ENCODE results near the gene FAM47E. TPM values are rescaled to one million over a fixed set of nuclear protein-coding genes. Genes with fewer than 3 reads are reported as not detected.

The FAM47E gene
- total and polyA plus RNA-seq, 2 of the 8 experiments (the other 6 are each of a cell fraction or from before 2014, with no cell fraction given): 1.3 to 1.4 TPM

GRCh38 chr4:76215077-76215476, 36.4 kb upstream of the FAM47E start:
- H2BK20ac ChIP-seq (ENCODE audit: low read length): no peak overlapping the region
- no peak overlapping the region for H3K18ac ChIP-seq (ENCODE audit: extremely low read depth, low read length)
- H3K56ac ChIP-seq (replicated peaks; ENCODE audit: insufficient read length, low read depth, low read length): no peak overlapping the region
- H3K9me3 ChIP-seq (ENCODE audit: insufficient read depth in 2 of 2, low read depth in 1 of 2, low read length in 1 of 2): no peaks in the 10 kb centered on the region
- H4K91ac ChIP-seq (replicated peaks; ENCODE audit: insufficient read length, low read length): no peak overlapping the region
- H3K36me3 ChIP-seq (ENCODE audit: control insufficient read depth in 2 of 4, insufficient read depth in 4 of 4, low read length in 3 of 4): no peaks in the 10 kb centered on the region
- peak overlapping the region; percentile 80 to 96; a peak in 3 of 4 replicates for H3K4me2 ChIP-seq (ENCODE audit: insufficient read depth in 1 of 2, low read depth in 2 of 2, low read length in 2 of 2)
- H4K5ac ChIP-seq (ENCODE audit: insufficient read length, low read depth, low read length): no peak overlapping the region
- H4K8ac ChIP-seq (ENCODE audit: extremely low read depth, insufficient read depth, low read length): no peak overlapping the region
- POLR2A ChIA-PET (ENCODE audit: partially characterized antibody): interaction anchor here (0.8 to 1.4 kb wide), 5 partner anchors 21 to 163 kb away, joined by 3 to 4 read pairs (median 3); partner anchors contain the start of gene FAM47E
- H4K20me1 ChIP-seq (replicated peaks in 1 of 2; ENCODE audit: control insufficient read depth in 1 of 2, insufficient read depth in 2 of 2, low read length in 2 of 2): peaks cover 0 to 4% of the 10 kb centered on the region in 2 experiments
- FAIRE-seq (no peak), DNase-seq (ENCODE audit: low read depth in 1 of 2, low spot score in 2 of 2) (no peak)
- no peak overlapping the region for H2BK120ac ChIP-seq (replicated peaks; ENCODE audit: low read depth, low read length)
- peaks cover 0 to 10% of the 10 kb centered on the region in 2 experiments; a peak in 2 of 4 replicates for H3K79me2 ChIP-seq (ENCODE audit: control insufficient read depth in 1 of 2, insufficient read depth in 2 of 2, low read length in 2 of 2)
- H3K14ac ChIP-seq (ENCODE audit: insufficient read length): no peak overlapping the region
- CTCF ChIA-PET (ENCODE audit: partially characterized antibody): interaction anchor here (0.6 to 3.3 kb wide), 12 partner anchors 15 to 205 kb away, joined by 3 to 15 read pairs (median 4); partner anchors contain the start of gene STBD1
- H2AK5ac ChIP-seq (ENCODE audit: low read depth, low read length): 0 out of 2 replicates have a peak overlapping the region, but pooled peaks have one; percentile 43
- H2BK5ac ChIP-seq (ENCODE audit: low read depth, low read length): no peak overlapping the region
- H3K27me3 ChIP-seq (replicated peaks in 1 of 4; ENCODE audit: control insufficient read depth in 3 of 4, extremely low read depth in 1 of 4, insufficient read depth in 3 of 4, low read length in 3 of 4): peaks cover 0 to 2% (median 0%) of the 10 kb centered on the region in 4 experiments; a peak in 1 of 7 replicates
- H2BK12ac ChIP-seq (ENCODE audit: low read depth, low read length): no peak overlapping the region
- H3K4me1 ChIP-seq (replicated peaks in 1 of 4; ENCODE audit: control insufficient read depth in 3 of 4, insufficient read depth in 4 of 4, low read length in 3 of 4): peaks cover 4 to 22% (median 9%) of the 10 kb centered on the region in 4 experiments
- H3K23ac ChIP-seq (ENCODE audit: insufficient read length): no peak overlapping the region
- peak overlapping the region in 1 of 4 experiments; percentile 57; a peak in 1 of 7 replicates for H3K9ac ChIP-seq (replicated peaks in 1 of 4; ENCODE audit: extremely low read depth in 1 of 4, low read depth in 3 of 4, low read length in 3 of 4)
- H2AFZ ChIP-seq (ENCODE audit: low read length): no peak overlapping the region
- no peaks in the 10 kb centered on the region; the same call in 1 of the 2 replicates for H3K79me1 ChIP-seq (ENCODE audit: low read depth, low read length)
- no peak overlapping the region for H2BK15ac ChIP-seq (ENCODE audit: low read length)
- H3K23me2 ChIP-seq (ENCODE audit: low read depth, low read length): peaks cover 11% of the 10 kb centered on the region
- no peak overlapping the region; a peak in 1 of 8 replicates for H3K4me3 ChIP-seq (ENCODE audit: extremely low read depth in 1 of 4, insufficient read depth in 2 of 4, low read depth in 3 of 4, low read length in 4 of 4)
- 93% methylated on average over 3 of the region's 3 CpGs; no CpG with 5 or more reads in 1 of the 2 experiments for WGBS, 2 experiments (ENCODE audit: extremely low coverage in 1 of 2, insufficient coverage in 1 of 2, insufficient read length in 1 of 2, insufficient replicate concordance in 2 of 2, low coverage in 1 of 2, low lambda C conversion rate in 2 of 2, missing lambda C conversion rate in 1 of 2)
- TF ChIP-seq MAX (IDR thresholded peaks at IDR 0.05): no peak
- TF ChIP-seq CBX8 (IDR thresholded peaks at IDR 0.05; ENCODE audit: borderline replicate concordance, low read depth, low read length): no peak
- no peak for TF ChIP-seq SP1 (IDR thresholded peaks at IDR 0.05; ENCODE audit: low read depth, low read length)
- no peak for TF ChIP-seq SIRT6 (IDR thresholded peaks at IDR 0.05; ENCODE audit: low read length)
- TF ChIP-seq CTBP2 (IDR thresholded peaks at IDR 0.05; ENCODE audit: borderline replicate concordance, insufficient read depth, insufficient read length, low read length): no peak
- TF ChIP-seq HDAC2 (IDR thresholded peaks at IDR 0.05; ENCODE audit: borderline replicate concordance in 1 of 2, low read depth in 2 of 2, low read length in 2 of 2): no peak
- no peak for TF ChIP-seq JUND (IDR thresholded peaks at IDR 0.05; ENCODE audit: low read length)
- no peak for TF ChIP-seq BACH1 (IDR thresholded peaks at IDR 0.05; ENCODE audit: low read length)
- TF ChIP-seq EP300 (IDR thresholded peaks at IDR 0.05; ENCODE audit: borderline replicate concordance in 1 of 2, low read depth in 2 of 2, low read length in 2 of 2): no peak
- no peak for TF ChIP-seq RAD21 (IDR thresholded peaks at IDR 0.05 in 1 of 2, conservative IDR thresholded peaks at IDR 0.05 in 1 of 2; ENCODE audit: low read depth in 2 of 2, low read length in 2 of 2)
- no peak for TF ChIP-seq CHD2 (IDR thresholded peaks at IDR 0.05; ENCODE audit: low read length)
- H3K4ac ChIP-seq (replicated peaks; ENCODE audit: insufficient read length, low read depth, low read length): no peak overlapping the region
- no peak overlapping the region for H3K27ac ChIP-seq (ENCODE audit: low read depth, low read length)

All from H1 (cell line).